Upper lobe of left lung (tissue), 6 donors: ENCODE measurements around the gene PRF1. TPM values are rescaled to one million over a fixed set of nuclear protein-coding genes. Genes with fewer than 3 reads are reported as not detected.
"Not testable (repeated sequence)": the region's sequence is repeated elsewhere in the genome, so short reads cannot be mapped to it uniquely, and the experiment has no call there.

Experiments
- ATAC-seq, 2 donors: fragments of 200-7000 bp; cut with Tn5 transposase; one replicate each; pipeline ENCODE4 v1.9.1; 2022; ENCODE audit warnings: mild to moderate bottlenecking in 2 of 2, moderate library complexity in 2 of 2; ENCODE audit not compliant: low FRiP score in 2 of 2
- DNase-seq, 2 donors: peaks; one replicate each; pipeline ENCODE4 v3.0.0-alpha.2; 2019 to 2020
- H3K27ac ChIP-seq, 4 donors: fragments of 200-600 bp; sonication (generic); one replicate each; pipeline ENCODE4 v1.5.1; 2016 to 2019
- H3K27me3 ChIP-seq, 4 donors: fragments of 200-600 bp; sonication (generic); one replicate each; pipeline ENCODE4 v1.5.1; 2017 to 2019
- H3K36me3 ChIP-seq, 4 donors: fragments of 200-600 bp; sonication (generic); one replicate each; pipeline ENCODE4 v1.5.1; 2016 to 2019
- H3K4me1 ChIP-seq, 4 donors: fragments of 200-600 bp; sonication (generic); one replicate each; pipeline ENCODE4 v1.5.1; 2018 to 2019
- H3K4me3 ChIP-seq, 4 donors: fragments of 200-600 bp; sonication (generic); one replicate each; pipeline ENCODE4 v1.5.1; 2017 to 2019; ENCODE audit warnings: mild to moderate bottlenecking in 2 of 4, moderate library complexity in 1 of 4
- H3K9me3 ChIP-seq, 4 donors: fragments of 200-600 bp; sonication (generic); one replicate each; pipeline ENCODE4 v1.5.1; 2018 to 2019
- EP300 ChIP-seq, 4 donors: sonication (generic); formaldehyde crosslinking; IDR thresholded peaks; one replicate each; pipeline ENCODE4 v1.5.1; 2017; ENCODE audit warnings: antibody characterized with exemption in 4 of 4, control low read depth in 2 of 4
- POLR2A ChIP-seq, 4 donors: fragments of 450-650 bp; IDR thresholded peaks; one replicate each; pipeline ENCODE4 v1.5.1; 2016 to 2017; ENCODE audit warnings: antibody characterized with exemption in 4 of 4, mild to moderate bottlenecking in 2 of 4
- POLR2AphosphoS5 ChIP-seq, 2 donors: sonication (generic); formaldehyde crosslinking; IDR thresholded peaks; one replicate each; pipeline ENCODE4 v1.5.1; 2017; ENCODE audit warnings: antibody characterized with exemption in 2 of 2
- WGBS, 2 donors: methylation state at CpG; one replicate each; pipeline ENCODE4 v1.1.5; 2017 to 2018; 5-methylcytosine and 5-hydroxymethylcytosine counted together
- total RNA-seq, 6 donors: library from RNA; depleted of rRNA in 4 of 6; stranded (reverse); fragments of >200 nt in 4 of 6; gene quantifications; one replicate each; pipeline versions ENCODE4 v1.1.0 to v1.2.1, GENCODE V29; 2016 to 2021
- TF ChIP-seq, protein P1 (sequence below), 6 experiments: fragments of 450-650 bp in 4 of 6; fragments of 200-600 bp in 2 of 6; sonication (generic) in 2 of 6; IDR thresholded peaks; one replicate each; pipeline ENCODE4 v1.5.1; 2016 to 2019; ENCODE audit warnings: antibody characterized with exemption in 6 of 6
- donor health status: DM: no; HTN: no; CAD: no; lungs with moderate emphysema.
- donor health status: DM: no; HTN: yes; CAD: no; lungs with severe emphysema.

PRF1 gene
- total RNA-seq, 6 donors from 2014 or later = 6.3 to 26.9 (median 15.9) TPM

DNA sequence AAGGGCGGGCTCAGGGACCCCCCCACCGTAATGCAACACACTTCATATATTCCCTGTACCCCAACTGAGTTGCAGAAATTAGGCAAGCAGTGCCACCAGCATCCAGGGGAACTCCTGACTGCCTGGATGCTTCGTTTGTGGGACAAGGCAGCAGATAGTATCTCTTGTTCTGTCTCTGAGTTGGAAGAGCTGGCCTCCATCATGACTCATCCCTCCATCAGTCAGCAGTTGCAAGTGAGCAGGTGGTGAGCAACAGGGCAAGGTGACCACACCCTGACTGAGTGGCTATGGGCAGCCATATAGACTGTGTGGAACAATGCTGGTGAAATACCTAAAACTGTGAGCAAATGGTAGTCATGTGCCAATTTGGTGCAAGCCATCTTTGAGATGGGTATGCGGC, 47.0 kb upstream of the PRF1 start:
- TF ChIP-seq POLR2A (IDR thresholded peaks at IDR 0.05) (no peak), EP300 (IDR thresholded peaks at IDR 0.05) (no peak)
- TF ChIP-seq, protein P1, sequence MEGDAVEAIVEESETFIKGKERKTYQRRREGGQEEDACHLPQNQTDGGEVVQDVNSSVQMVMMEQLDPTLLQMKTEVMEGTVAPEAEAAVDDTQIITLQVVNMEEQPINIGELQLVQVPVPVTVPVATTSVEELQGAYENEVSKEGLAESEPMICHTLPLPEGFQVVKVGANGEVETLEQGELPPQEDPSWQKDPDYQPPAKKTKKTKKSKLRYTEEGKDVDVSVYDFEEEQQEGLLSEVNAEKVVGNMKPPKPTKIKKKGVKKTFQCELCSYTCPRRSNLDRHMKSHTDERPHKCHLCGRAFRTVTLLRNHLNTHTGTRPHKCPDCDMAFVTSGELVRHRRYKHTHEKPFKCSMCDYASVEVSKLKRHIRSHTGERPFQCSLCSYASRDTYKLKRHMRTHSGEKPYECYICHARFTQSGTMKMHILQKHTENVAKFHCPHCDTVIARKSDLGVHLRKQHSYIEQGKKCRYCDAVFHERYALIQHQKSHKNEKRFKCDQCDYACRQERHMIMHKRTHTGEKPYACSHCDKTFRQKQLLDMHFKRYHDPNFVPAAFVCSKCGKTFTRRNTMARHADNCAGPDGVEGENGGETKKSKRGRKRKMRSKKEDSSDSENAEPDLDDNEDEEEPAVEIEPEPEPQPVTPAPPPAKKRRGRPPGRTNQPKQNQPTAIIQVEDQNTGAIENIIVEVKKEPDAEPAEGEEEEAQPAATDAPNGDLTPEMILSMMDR (IDR thresholded peaks at IDR 0.05) = no peak

DNA sequence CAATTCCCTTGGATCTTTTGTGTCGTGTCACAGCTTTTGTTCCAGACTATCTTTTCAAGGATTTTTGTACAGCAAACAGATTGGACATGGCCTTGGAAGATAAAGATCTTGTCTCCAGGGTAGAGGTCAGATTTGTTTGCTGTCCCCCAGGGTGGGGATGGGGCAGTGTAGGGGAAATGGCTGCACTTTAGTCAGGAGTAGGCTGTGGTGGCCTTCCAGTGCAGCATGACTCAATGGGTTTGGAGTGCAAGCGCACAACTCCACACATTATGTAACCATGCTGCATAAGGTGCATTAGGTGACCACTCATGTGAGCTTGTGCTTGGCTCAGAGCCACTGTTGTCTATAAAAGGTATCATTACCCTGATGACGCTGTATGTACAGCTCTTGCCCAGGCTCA, 45.9 kb upstream of the PRF1 start:
- Histone ChIP-seq H3K4me3 (no peak overlapping the region), H3K27ac (no peak overlapping the region), H3K36me3 (no peaks in the 10 kb centered on the region), H3K27me3 (no peaks in the 10 kb centered on the region), H3K4me1 (no peaks in the 10 kb centered on the region), H3K9me3 (peaks cover 0 to 17% (median 0%) of the 10 kb centered on the region in 4 donors)
- ATAC-seq (no peak), DNase-seq (no peak)
- TF ChIP-seq POLR2A (IDR thresholded peaks at IDR 0.05) (no peak), POLR2AphosphoS5 (IDR thresholded peaks at IDR 0.05) (no peak), EP300 (IDR thresholded peaks at IDR 0.05) (no peak)
- TF ChIP-seq, protein P1 (IDR thresholded peaks at IDR 0.05) = no peak
- WGBS, 2 donors = 90 to 100% methylated on average over 3 of the region's 3 CpGs

More for the DNA sequence above, 47.0 kb upstream of the PRF1 start:
- Histone ChIP-seq H3K27me3 (no peaks in the 10 kb centered on the region), H3K4me1 (no peaks in the 10 kb centered on the region), H3K36me3 (no peaks in the 10 kb centered on the region), H3K9me3 (peaks cover 0 to 17% (median 0%) of the 10 kb centered on the region in 4 donors), H3K4me3 (no peak overlapping the region), H3K27ac (no peak overlapping the region)
- ATAC-seq = no peak
- 68 to 90% methylated on average over 3 to 4 of the region's 4 CpGs for WGBS, 2 donors
- DNase-seq = no peak

DNA sequence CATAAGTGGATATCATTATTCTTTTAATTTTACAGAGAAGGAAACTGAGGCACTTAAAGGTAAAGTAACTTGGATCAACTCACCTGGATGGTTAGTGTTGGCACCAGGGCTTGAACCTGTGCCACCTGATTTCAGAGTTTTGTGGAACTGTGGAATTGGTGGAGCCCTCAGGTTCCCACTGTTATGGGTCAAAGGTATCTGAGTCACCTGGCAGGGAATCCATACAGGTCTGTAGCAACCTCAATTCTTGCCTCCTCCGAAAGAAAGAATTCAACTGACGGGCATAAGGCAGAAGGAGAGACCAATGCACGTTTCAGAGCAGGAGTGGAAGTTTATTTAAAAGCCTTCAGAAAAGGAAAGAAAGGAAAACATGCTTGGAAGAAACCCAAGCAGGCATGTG, 44.5 kb upstream of the PRF1 start:
- Histone ChIP-seq H3K4me3 (no peak overlapping the region), H3K27ac (no peak overlapping the region), H3K4me1 (no peaks in the 10 kb centered on the region), H3K27me3 (no peaks in the 10 kb centered on the region), H3K36me3 (no peaks in the 10 kb centered on the region), H3K9me3 (peaks cover 0 to 16% (median 0%) of the 10 kb centered on the region in 4 donors)
- ATAC-seq (no peak), DNase-seq (no peak)
- TF ChIP-seq, protein P1 (IDR thresholded peaks at IDR 0.05) = no peak
- TF ChIP-seq EP300 (IDR thresholded peaks at IDR 0.05) (no peak), POLR2AphosphoS5 (IDR thresholded peaks at IDR 0.05) (no peak), POLR2A (IDR thresholded peaks at IDR 0.05) (no peak)
- 71 to 100% methylated on average over 2 to 3 of the region's 3 CpGs for WGBS, 2 donors

DNA sequence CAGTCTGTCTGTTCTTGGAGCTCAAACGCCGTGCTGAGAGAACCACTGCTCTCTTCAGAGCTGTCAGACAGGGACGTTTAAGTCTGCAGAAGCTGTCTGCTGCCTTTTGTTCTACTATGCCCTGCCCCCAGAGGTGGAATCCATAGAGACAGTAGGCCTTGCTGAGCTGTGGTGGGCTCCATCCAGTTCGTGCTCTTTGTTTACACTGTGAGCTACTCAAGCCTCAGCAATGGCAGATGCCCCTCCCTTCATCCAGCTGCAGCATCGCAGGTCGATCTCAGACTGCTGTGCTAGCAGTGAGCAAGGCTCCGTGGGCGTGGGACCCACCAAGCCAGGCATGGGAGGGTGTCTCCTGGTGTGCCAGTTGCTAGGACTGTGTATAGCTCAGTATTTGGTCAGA, 42.4 kb upstream of the PRF1 start:
- not testable (repeated sequence) for H3K4me1 ChIP-seq, H3K27me3 ChIP-seq, H3K4me3 ChIP-seq, H3K27ac ChIP-seq, ATAC-seq, DNase-seq, H3K36me3 ChIP-seq
- peaks cover 0 to 10% (median 0%) of the 10 kb centered on the region in 4 donors for H3K9me3 ChIP-seq
- WGBS, 2 donors = 40 to 69% methylated on average over 2 to 8 of the region's 8 CpGs

DNA sequence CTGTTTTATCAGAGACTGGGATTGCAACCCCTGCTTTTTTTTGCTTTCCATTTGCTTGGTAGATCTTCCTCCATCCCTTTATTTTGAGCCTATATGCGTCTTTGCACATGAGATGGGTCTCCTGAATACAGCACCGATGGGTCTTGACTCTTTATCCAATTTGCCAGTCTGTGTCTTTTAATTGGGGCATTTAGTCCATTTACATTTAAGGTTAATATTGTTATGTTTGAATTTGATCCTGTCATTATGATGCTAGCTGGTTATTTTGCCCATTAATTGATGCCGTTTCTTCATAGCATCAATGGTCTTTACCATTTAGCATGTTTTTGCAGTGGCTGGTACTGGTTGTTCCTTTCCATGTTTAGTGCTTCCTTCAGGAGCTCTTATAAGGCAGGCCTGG, 40.7 kb upstream of the PRF1 start:
- ATAC-seq, H3K4me1 ChIP-seq, H3K36me3 ChIP-seq, H3K27me3 ChIP-seq, H3K9me3 ChIP-seq, H3K27ac ChIP-seq, H3K4me3 ChIP-seq, DNase-seq: not testable (repeated sequence)
- 92% methylated on average over 3 of the region's 3 CpGs for WGBS, 2 donors

DNA sequence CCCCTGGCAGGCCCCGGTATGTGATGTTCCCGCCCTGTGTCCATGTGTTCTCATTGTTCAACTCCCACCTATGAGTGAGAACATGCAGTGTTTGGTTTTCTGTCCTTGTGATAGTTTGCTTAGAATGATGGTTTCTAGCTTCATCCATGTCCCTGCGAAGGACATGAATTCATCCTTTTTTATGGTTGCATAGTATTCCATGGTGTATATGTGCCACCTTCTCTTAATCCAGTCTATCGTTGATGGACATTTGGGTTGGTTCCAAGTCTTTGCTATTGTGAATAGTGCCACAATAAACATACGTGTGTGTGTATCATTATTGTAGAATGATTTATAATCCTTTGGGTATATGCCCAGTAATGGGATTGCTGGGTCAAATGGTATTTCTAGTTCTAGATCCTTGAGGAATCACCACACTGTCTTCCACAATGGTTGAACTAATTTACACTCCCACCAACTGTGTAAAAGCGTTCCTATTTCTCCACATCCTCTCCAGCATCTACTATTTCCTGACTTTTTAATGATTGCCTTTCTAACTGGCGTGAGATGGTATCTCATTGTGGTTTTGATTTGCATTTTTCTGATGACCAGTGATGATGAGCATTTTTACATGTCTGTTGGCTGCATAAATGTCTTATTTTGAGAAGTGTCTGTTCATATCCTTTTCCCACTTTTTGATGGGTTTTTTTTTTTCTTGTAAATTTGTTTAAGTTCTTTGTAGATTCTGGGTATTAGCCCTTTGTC, 37.3 kb upstream of the PRF1 start:
- not testable (repeated sequence) for H3K4me3 ChIP-seq, H3K27ac ChIP-seq, DNase-seq, H3K9me3 ChIP-seq, H3K27me3 ChIP-seq, H3K4me1 ChIP-seq, ATAC-seq, H3K36me3 ChIP-seq
- WGBS, 2 donors = 72 to 80% methylated on average over 7 of the region's 7 CpGs

DNA sequence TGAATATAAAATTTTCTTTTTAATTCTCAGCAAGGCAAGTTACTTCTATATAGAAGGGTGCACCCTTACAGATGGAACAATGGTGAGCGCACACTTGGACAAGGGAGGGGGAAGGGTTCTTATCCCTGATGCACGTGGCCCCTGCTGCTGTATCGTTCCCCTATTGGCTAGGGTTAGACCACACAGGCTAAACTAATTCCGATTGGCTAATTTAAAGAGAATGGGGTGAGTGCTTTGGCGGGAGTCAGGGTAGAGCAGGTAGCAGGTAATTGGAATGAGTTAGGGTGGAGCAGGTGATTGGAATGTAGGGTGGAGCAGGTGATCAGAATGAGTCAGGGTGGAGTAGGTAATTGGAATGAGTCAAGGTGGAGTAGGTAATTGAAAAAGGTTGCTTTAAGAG, 32.0 kb upstream of the PRF1 start:
- WGBS, 2 donors = 86 to 92% methylated on average over 5 of the region's 5 CpGs
- H3K27me3 ChIP-seq, H3K27ac ChIP-seq, H3K4me3 ChIP-seq, H3K9me3 ChIP-seq, ATAC-seq, H3K4me1 ChIP-seq, DNase-seq, H3K36me3 ChIP-seq: not testable (repeated sequence)
